Measurements from ENCODE around the gene CTIF. TPM values are rescaled to one million over a fixed set of nuclear protein-coding genes. Genes with fewer than 3 reads are reported as not detected.

The CTIF gene
- total and polyA plus RNA-seq, 4 experiments from 2014 or later = 5.2 to 6.5 TPM; not detected in 2

GRCh38 chr18:48846423-48846932 is 307.6 kb downstream of the CTIF start:
- no peak overlapping the region for H3K4me3 Mint-ChIP-seq
- Histone ChIP-seq H3K27ac (ENCODE audit: low read depth, low read length) (no peak overlapping the region), H3K36me3 (ENCODE audit: insufficient read depth, low read length) (no peaks in the 10 kb centered on the region), H3K27me3 (ENCODE audit: insufficient read depth, low read length) (no peaks in the 10 kb centered on the region), H3K4me3 (ENCODE audit: low read length in 2 of 2) (no peak overlapping the region), H3K9me3 (ENCODE audit: control insufficient read depth in 1 of 2, low read length in 2 of 2) (no peaks in the 10 kb centered on the region), H3K4me1 (ENCODE audit: insufficient read depth, low read length) (peaks cover 44% of the 10 kb centered on the region)
- peak overlapping the region in 4 of 7 donors; percentile 17 to 76 (median 42) for H3K27ac Mint-ChIP-seq
- DNase-seq = no peak
- peaks cover 0 to 4% of the 10 kb centered on the region in 2 donors for H3K36me3 Mint-ChIP-seq
- ChIA-PET POLR2A (ENCODE audit: partially characterized antibody) (no interaction called here), CTCF (ENCODE audit: partially characterized antibody) (interaction anchor here (1.0 kb wide), 1 partner anchor 68 kb away, joined by 3 read pairs; no protein-coding TSS in a partner anchor)
- intact Hi-C loops (cut with micrococcal nuclease) = no loop called here
- no peaks in the 10 kb centered on the region for H3K27me3 Mint-ChIP-seq
- peaks cover 38 to 56% (median 46%) of the 10 kb centered on the region in 4 donors for H3K4me1 Mint-ChIP-seq
- H3K9me3 Mint-ChIP-seq = peaks cover 0 to 5% (median 0%) of the 10 kb centered on the region in 8 donors

- no peaks in the 10 kb centered on the region for H3K27me3 Mint-ChIP-seq
- Histone ChIP-seq H3K9me3 (ENCODE audit: control insufficient read depth in 1 of 2, low read length in 2 of 2) (no peaks in the 10 kb centered on the region), H3K4me1 (ENCODE audit: insufficient read depth, low read length) (peaks cover 37% of the 10 kb centered on the region), H3K27me3 (ENCODE audit: insufficient read depth, low read length) (no peaks in the 10 kb centered on the region), H3K27ac (ENCODE audit: low read depth, low read length) (no peak overlapping the region), H3K36me3 (ENCODE audit: insufficient read depth, low read length) (no peaks in the 10 kb centered on the region), H3K4me3 (ENCODE audit: low read length in 2 of 2) (no peak overlapping the region)
- ChIA-PET POLR2A (ENCODE audit: partially characterized antibody) (interaction anchor here (1.2 kb wide), 1 partner anchor 13 kb away, joined by 3 read pairs; no protein-coding TSS in a partner anchor), CTCF (ENCODE audit: partially characterized antibody) (interaction anchor here (1.0 kb wide), 1 partner anchor 15 kb away, joined by 3 read pairs; no protein-coding TSS in a partner anchor)
- peaks cover 0 to 5% (median 0%) of the 10 kb centered on the region in 8 donors for H3K9me3 Mint-ChIP-seq
- H3K4me3 Mint-ChIP-seq = no peak overlapping the region
- no peak for DNase-seq
- peaks cover 0 to 4% of the 10 kb centered on the region in 2 donors for H3K36me3 Mint-ChIP-seq
- peak overlapping the region in 3 of 7 donors; percentile 29 to 43 (median 36) for H3K27ac Mint-ChIP-seq
- intact Hi-C loops (cut with micrococcal nuclease) = no loop called here
- H3K4me1 Mint-ChIP-seq = peaks cover 33 to 50% (median 41%) of the 10 kb centered on the region in 4 donors
These were observed 309.1 kb downstream of the CTIF start for GRCh38 chr18:48847807-48848486.

GRCh38 chr18:48848641-48849143 is 309.9 kb downstream of the CTIF start:
- Histone ChIP-seq H3K9me3 (ENCODE audit: control insufficient read depth in 1 of 2, low read length in 2 of 2) (no peaks in the 10 kb centered on the region), H3K36me3 (ENCODE audit: insufficient read depth, low read length) (no peaks in the 10 kb centered on the region), H3K4me3 (ENCODE audit: low read length in 2 of 2) (no peak overlapping the region), H3K27ac (ENCODE audit: low read depth, low read length) (no peak overlapping the region), H3K27me3 (ENCODE audit: insufficient read depth, low read length) (no peaks in the 10 kb centered on the region), H3K4me1 (ENCODE audit: insufficient read depth, low read length) (peaks cover 33% of the 10 kb centered on the region)
- no peak overlapping the region for H3K27ac Mint-ChIP-seq
- CTCF ChIA-PET (ENCODE audit: partially characterized antibody) = interaction anchor here (0.7 to 1.2 kb wide), 2 partner anchors 19 to 32 kb away, joined by 3 read pairs; no protein-coding TSS in a partner anchor
- H3K4me3 Mint-ChIP-seq = no peak overlapping the region
- no peaks in the 10 kb centered on the region for H3K27me3 Mint-ChIP-seq
- POLR2A ChIA-PET (ENCODE audit: partially characterized antibody) = interaction anchor here (1.2 to 2.0 kb wide), 3 partner anchors 14 to 92 kb away, joined by 3 to 4 read pairs (median 4); no protein-coding TSS in a partner anchor
- no peak for DNase-seq
- peaks cover 0 to 5% (median 0%) of the 10 kb centered on the region in 8 donors for H3K9me3 Mint-ChIP-seq
- peaks cover 0 to 4% of the 10 kb centered on the region in 2 donors for H3K36me3 Mint-ChIP-seq
- intact Hi-C loops (cut with micrococcal nuclease) = no loop called here
- peaks cover 27 to 50% (median 40%) of the 10 kb centered on the region in 4 donors for H3K4me1 Mint-ChIP-seq

GRCh38 chr18:48850822-48851598 is 312.2 kb downstream of the CTIF start:
- H3K4me1 ChIP-seq (ENCODE audit: insufficient read depth, low read length) = peaks cover 22% of the 10 kb centered on the region
- ChIA-PET POLR2A (ENCODE audit: partially characterized antibody) (interaction anchor here (0.6 to 2.0 kb wide), 3 partner anchors 8 to 636 kb away, joined by 3 to 4 read pairs (median 4); partner anchors contain the start of gene C18orf32), CTCF (ENCODE audit: partially characterized antibody) (no interaction called here)
- Mint-ChIP-seq H3K36me3 (no peaks in the 10 kb centered on the region), H3K27ac (peak overlapping the region in 2 of 7 donors; percentile 57 to 59), H3K4me1 (peaks cover 23 to 48% (median 33%) of the 10 kb centered on the region in 4 donors), H3K27me3 (no peaks in the 10 kb centered on the region), H3K4me3 (no peak overlapping the region), H3K9me3 (peaks cover 0 to 3% (median 0%) of the 10 kb centered on the region in 8 donors)
- H3K9me3 ChIP-seq (ENCODE audit: control insufficient read depth in 1 of 2, low read length in 2 of 2) = no peaks in the 10 kb centered on the region
- no peaks in the 10 kb centered on the region for H3K27me3 ChIP-seq (ENCODE audit: insufficient read depth, low read length)
- DNase-seq = no peak
- intact Hi-C loops (cut with micrococcal nuclease) = no loop called here
- no peak overlapping the region for H3K27ac ChIP-seq (ENCODE audit: low read depth, low read length)
- no peaks in the 10 kb centered on the region for H3K36me3 ChIP-seq (ENCODE audit: insufficient read depth, low read length)
- no peak overlapping the region for H3K4me3 ChIP-seq (ENCODE audit: low read length in 2 of 2)

DNA sequence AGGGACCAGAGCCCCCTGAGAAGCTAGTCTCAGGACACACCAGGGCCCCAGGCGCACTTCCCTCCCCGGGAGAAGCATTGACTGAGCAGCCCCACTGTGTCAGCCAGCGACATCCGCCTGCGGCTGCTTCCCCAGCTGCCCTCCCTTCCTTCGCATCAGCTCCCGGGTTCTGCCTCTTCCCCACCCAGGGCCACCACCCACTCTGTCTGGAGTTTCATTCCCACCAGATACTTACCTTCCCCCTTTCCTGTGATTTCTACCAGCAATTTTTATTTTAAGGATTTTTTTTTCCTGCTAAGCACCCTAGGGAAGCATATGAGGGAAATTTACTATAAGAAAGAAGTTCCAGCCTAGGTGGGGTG is 312.7 kb downstream of the CTIF start:
- no peak overlapping the region for H3K4me3 ChIP-seq (ENCODE audit: low read length in 2 of 2)
- H3K4me1 ChIP-seq (ENCODE audit: insufficient read depth, low read length) = peaks cover 24% of the 10 kb centered on the region
- Mint-ChIP-seq H3K4me1 (peaks cover 24 to 49% (median 33%) of the 10 kb centered on the region in 4 donors), H3K27me3 (no peaks in the 10 kb centered on the region), H3K27ac (peak overlapping the region in 3 of 7 donors; percentile 8 to 87 (median 61)), H3K9me3 (peaks cover 0 to 1% (median 0%) of the 10 kb centered on the region in 8 donors), H3K4me3 (no peak overlapping the region), H3K36me3 (no peaks in the 10 kb centered on the region)
- H3K36me3 ChIP-seq (ENCODE audit: insufficient read depth, low read length) = no peaks in the 10 kb centered on the region
- POLR2A ChIA-PET (ENCODE audit: partially characterized antibody) = interaction anchor here (0.6 to 1.3 kb wide), 2 partner anchors 9 to 636 kb away, joined by 3 to 4 read pairs; partner anchors contain the start of gene C18orf32
- no peak overlapping the region for H3K27ac ChIP-seq (ENCODE audit: low read depth, low read length)
- no peaks in the 10 kb centered on the region for H3K27me3 ChIP-seq (ENCODE audit: insufficient read depth, low read length)
- CTCF ChIA-PET (ENCODE audit: partially characterized antibody) = no interaction called here
- DNase-seq = no peak
- H3K9me3 ChIP-seq (ENCODE audit: control insufficient read depth in 1 of 2, low read length in 2 of 2) = no peaks in the 10 kb centered on the region
- intact Hi-C loops (cut with micrococcal nuclease) = no loop called here

GRCh38 chr18:48852292-48852691 is 313.5 kb downstream of the CTIF start:
- no peaks in the 10 kb centered on the region for H3K9me3 ChIP-seq (ENCODE audit: control insufficient read depth in 1 of 2, low read length in 2 of 2)
- ChIA-PET CTCF (ENCODE audit: partially characterized antibody) (no interaction called here), POLR2A (ENCODE audit: partially characterized antibody) (interaction anchor here (0.9 kb wide), 1 partner anchor 56 kb away, joined by 3 read pairs; no protein-coding TSS in a partner anchor)
- intact Hi-C loops (cut with micrococcal nuclease) = no loop called here
- DNase-seq = no peak
- Mint-ChIP-seq H3K9me3 (no peaks in the 10 kb centered on the region), H3K4me1 (peaks cover 24 to 52% (median 33%) of the 10 kb centered on the region in 4 donors), H3K27me3 (no peaks in the 10 kb centered on the region), H3K36me3 (no peaks in the 10 kb centered on the region), H3K4me3 (peak overlapping the region in 1 of 8 donors; percentile 15), H3K27ac (peak overlapping the region in 2 of 7 donors; percentile 32 to 63)
- H3K4me1 ChIP-seq (ENCODE audit: insufficient read depth, low read length) = peaks cover 24% of the 10 kb centered on the region
- no peaks in the 10 kb centered on the region for H3K27me3 ChIP-seq (ENCODE audit: insufficient read depth, low read length)
- H3K36me3 ChIP-seq (ENCODE audit: insufficient read depth, low read length) = no peaks in the 10 kb centered on the region
- no peak overlapping the region for H3K27ac ChIP-seq (ENCODE audit: low read depth, low read length)
- no peak overlapping the region for H3K4me3 ChIP-seq (ENCODE audit: low read length in 2 of 2)

All from CD4-positive, alpha-beta memory T cell (primary cell).